ENCODE results near the gene NT5E. TPM values are rescaled to one million over a fixed set of nuclear protein-coding genes. Genes with fewer than 3 reads are reported as not detected.

The NT5E gene
- total RNA-seq, 1 donor from 2014 or later, result 38.2 TPM

DNA sequence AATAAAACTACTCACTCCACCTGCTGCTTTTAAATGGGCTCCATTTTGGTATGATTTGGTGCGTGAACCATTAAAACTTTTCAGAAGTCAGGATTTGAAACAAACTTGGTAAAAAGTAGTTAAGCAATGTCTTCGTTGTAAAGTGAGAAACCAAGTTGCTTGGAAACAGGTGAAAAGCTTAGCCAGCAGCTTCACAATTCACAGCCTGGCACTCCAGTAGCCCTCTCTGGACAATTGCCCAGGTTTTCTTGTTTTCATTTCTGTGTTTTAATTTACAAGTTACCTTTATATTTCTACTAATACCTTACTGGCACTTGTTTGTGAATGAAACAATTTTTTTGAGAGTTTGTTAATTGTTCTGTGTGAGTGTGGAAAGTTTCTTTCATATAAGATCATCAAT is 12.8 kb downstream of the NT5E start:
- no peak overlapping the region for H3K4me3 Mint-ChIP-seq (ENCODE audit: low read depth)
- no peak overlapping the region for H3K27ac Mint-ChIP-seq
- TF ChIP-seq, protein P1, sequence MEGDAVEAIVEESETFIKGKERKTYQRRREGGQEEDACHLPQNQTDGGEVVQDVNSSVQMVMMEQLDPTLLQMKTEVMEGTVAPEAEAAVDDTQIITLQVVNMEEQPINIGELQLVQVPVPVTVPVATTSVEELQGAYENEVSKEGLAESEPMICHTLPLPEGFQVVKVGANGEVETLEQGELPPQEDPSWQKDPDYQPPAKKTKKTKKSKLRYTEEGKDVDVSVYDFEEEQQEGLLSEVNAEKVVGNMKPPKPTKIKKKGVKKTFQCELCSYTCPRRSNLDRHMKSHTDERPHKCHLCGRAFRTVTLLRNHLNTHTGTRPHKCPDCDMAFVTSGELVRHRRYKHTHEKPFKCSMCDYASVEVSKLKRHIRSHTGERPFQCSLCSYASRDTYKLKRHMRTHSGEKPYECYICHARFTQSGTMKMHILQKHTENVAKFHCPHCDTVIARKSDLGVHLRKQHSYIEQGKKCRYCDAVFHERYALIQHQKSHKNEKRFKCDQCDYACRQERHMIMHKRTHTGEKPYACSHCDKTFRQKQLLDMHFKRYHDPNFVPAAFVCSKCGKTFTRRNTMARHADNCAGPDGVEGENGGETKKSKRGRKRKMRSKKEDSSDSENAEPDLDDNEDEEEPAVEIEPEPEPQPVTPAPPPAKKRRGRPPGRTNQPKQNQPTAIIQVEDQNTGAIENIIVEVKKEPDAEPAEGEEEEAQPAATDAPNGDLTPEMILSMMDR (IDR thresholded peaks at IDR 0.05; ENCODE audit: unreplicated experiment), result no peak
- H3K9me3 Mint-ChIP-seq (ENCODE audit: low read depth), result no peaks in the 10 kb centered on the region
- no peaks in the 10 kb centered on the region for H3K27me3 Mint-ChIP-seq
- H3K36me3 Mint-ChIP-seq (ENCODE audit: insufficient read depth), result no peaks in the 10 kb centered on the region
- H3K4me1 Mint-ChIP-seq (ENCODE audit: low read depth), result peaks cover 9% of the 10 kb centered on the region
- DNase-seq (ENCODE audit: low spot score, unreplicated experiment), result no peak

DNA sequence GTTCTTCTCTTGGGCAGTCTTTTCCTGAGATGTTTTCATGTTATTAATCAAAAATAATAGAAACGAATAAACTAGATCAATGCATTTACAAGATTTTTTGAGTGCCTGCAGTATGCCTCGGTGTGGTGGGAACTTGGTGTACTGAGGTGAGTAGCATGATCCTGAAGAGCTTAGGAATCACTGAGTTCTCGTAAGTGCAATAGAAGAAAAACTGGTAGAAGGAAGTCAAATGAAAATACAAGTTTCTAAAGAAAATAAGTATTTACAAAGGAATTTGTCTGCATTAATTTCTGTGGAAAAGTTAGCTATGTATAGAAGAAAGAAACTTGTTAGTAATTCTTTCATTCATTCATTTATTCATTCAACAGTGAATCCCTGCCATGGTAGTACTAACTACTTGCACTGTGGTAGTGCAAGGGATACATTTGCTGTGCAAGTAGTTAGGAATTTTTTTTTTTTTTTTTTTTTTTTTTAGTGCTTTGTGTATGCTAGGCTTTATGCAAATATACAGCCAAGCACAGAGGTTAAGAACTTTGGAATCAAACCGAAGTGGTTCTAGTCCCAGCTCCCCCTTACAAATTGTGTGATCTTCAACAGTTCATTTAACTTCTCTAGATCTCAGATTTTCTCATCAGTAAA is 13.9 kb downstream of the NT5E start:
- no peak overlapping the region for H3K27ac Mint-ChIP-seq
- H3K27me3 Mint-ChIP-seq, result no peaks in the 10 kb centered on the region
- TF ChIP-seq, protein P1 (IDR thresholded peaks at IDR 0.05; ENCODE audit: unreplicated experiment), result no peak
- no peak overlapping the region for H3K4me3 Mint-ChIP-seq (ENCODE audit: low read depth)
- DNase-seq (ENCODE audit: low spot score, unreplicated experiment), result no peak
- H3K4me1 Mint-ChIP-seq (ENCODE audit: low read depth), result peaks cover 9% of the 10 kb centered on the region
- H3K36me3 Mint-ChIP-seq (ENCODE audit: insufficient read depth), result no peaks in the 10 kb centered on the region
- no peaks in the 10 kb centered on the region for H3K9me3 Mint-ChIP-seq (ENCODE audit: low read depth)

DNA sequence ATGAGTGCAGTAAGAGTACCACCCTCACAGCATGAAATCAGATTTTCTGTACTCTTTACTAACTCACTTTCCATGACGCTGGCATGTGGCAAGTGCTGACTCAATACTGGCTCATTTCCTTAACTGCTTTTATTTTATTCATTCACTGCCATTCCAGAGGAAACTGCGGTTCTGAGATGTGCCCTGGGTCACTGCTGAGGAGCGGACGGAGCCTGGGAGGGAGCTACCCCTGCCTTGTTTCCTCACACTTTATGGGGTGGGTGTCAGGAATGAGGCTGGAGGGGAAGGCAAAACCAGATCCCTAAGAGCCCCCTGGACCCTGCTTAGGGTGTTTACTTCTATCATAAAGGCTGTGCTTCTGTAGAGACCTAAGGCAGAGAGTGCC is 14.4 kb downstream of the NT5E start:
- TF ChIP-seq, protein P1 (IDR thresholded peaks at IDR 0.05; ENCODE audit: unreplicated experiment), result no peak
- Mint-ChIP-seq H3K27ac (no peak overlapping the region), H3K27me3 (no peaks in the 10 kb centered on the region), H3K36me3 (ENCODE audit: insufficient read depth) (no peaks in the 10 kb centered on the region), H3K4me3 (ENCODE audit: low read depth) (no peak overlapping the region), H3K9me3 (ENCODE audit: low read depth) (no peaks in the 10 kb centered on the region), H3K4me1 (ENCODE audit: low read depth) (peaks cover 9% of the 10 kb centered on the region)
- no peak for DNase-seq (ENCODE audit: low spot score, unreplicated experiment)

- no peak overlapping the region for H3K27ac Mint-ChIP-seq
- TF ChIP-seq, protein P1 (IDR thresholded peaks at IDR 0.05; ENCODE audit: unreplicated experiment), result no peak
- no peaks in the 10 kb centered on the region for H3K36me3 Mint-ChIP-seq (ENCODE audit: insufficient read depth)
- no peaks in the 10 kb centered on the region for H3K9me3 Mint-ChIP-seq (ENCODE audit: low read depth)
- H3K27me3 Mint-ChIP-seq, result no peaks in the 10 kb centered on the region
- no peak overlapping the region for H3K4me3 Mint-ChIP-seq (ENCODE audit: low read depth)
- DNase-seq (ENCODE audit: low spot score, unreplicated experiment), result no peak
- peaks cover 4% of the 10 kb centered on the region for H3K4me1 Mint-ChIP-seq (ENCODE audit: low read depth)
Measured at GRCh38 chr6:85464722-85465150, 14.9 kb downstream of the NT5E start.

DNA sequence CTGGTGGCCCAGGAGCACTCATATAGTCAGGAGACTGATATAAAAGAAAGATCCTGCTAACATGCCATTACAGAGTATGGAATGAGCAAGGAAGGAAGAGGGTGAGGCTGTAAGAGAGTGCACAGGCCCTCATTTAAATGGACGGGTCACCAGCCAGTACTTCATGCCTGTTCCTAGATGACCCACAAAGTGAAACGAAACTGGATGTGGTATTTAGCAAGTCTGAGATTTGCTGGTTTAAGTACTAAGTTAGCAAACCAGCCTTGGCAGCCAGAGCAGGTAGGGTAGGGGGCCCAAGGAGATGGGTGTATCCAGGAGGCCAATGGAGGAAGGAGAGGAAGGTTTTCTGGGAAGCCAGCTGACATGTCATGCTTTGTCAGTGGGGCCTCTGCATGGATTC is 15.9 kb downstream of the NT5E start:
- TF ChIP-seq, protein P1 (IDR thresholded peaks at IDR 0.05; ENCODE audit: unreplicated experiment), result no peak
- peak overlapping the region; percentile 35 for H3K27ac Mint-ChIP-seq

More for the DNA sequence above, 15.9 kb downstream of the NT5E start:
- Mint-ChIP-seq H3K36me3 (ENCODE audit: insufficient read depth) (no peaks in the 10 kb centered on the region), H3K4me1 (ENCODE audit: low read depth) (peaks cover 4% of the 10 kb centered on the region), H3K9me3 (ENCODE audit: low read depth) (no peaks in the 10 kb centered on the region), H3K4me3 (ENCODE audit: low read depth) (no peak overlapping the region), H3K27me3 (no peaks in the 10 kb centered on the region)
- no peak for DNase-seq (ENCODE audit: low spot score, unreplicated experiment)
